ENCODE results near the gene PLCB2.

PLCB2 gene

GRCh38 chr15:40309344-40309862 is 1.7 kb upstream of the PLCB2 start:
- no peak for DNase-seq (ENCODE audit: low read depth)
- TF ChIP-seq CTCF (conservative IDR thresholded peaks at IDR 0.05; ENCODE audit: low read depth, low read length) = no peak
- no peak overlapping the region for H3K4me3 ChIP-seq (ENCODE audit: low read length)

- H3K4me3 ChIP-seq (ENCODE audit: low read length) = no peak overlapping the region
- TF ChIP-seq CTCF (conservative IDR thresholded peaks at IDR 0.05; ENCODE audit: low read depth, low read length) = no peak
- DNase-seq (ENCODE audit: low read depth) = no peak
Measured at GRCh38 chr15:40306908-40307307, 827 bp downstream of the PLCB2 start.

GRCh38 chr15:40306371-40306770 is 1.4 kb downstream of the PLCB2 start:
- no peak for DNase-seq (ENCODE audit: low read depth)
- TF ChIP-seq CTCF (conservative IDR thresholded peaks at IDR 0.05; ENCODE audit: low read depth, low read length) = no peak
- no peak overlapping the region for H3K4me3 ChIP-seq (ENCODE audit: low read length)

- no peak for TF ChIP-seq CTCF (conservative IDR thresholded peaks at IDR 0.05; ENCODE audit: low read depth, low read length)
- H3K4me3 ChIP-seq (ENCODE audit: low read length) = no peak overlapping the region
- no peak for DNase-seq (ENCODE audit: low read depth)
Measured at GRCh38 chr15:40305281-40305680, 2.5 kb downstream of the PLCB2 start.

GRCh38 chr15:40303576-40303975 is 4.2 kb downstream of the PLCB2 start:
- no peak for TF ChIP-seq CTCF (conservative IDR thresholded peaks at IDR 0.05; ENCODE audit: low read depth, low read length)
- DNase-seq (ENCODE audit: low read depth) = no peak

GRCh38 chr15:40302981-40303380 is 4.8 kb downstream of the PLCB2 start:
- TF ChIP-seq CTCF (conservative IDR thresholded peaks at IDR 0.05; ENCODE audit: low read depth, low read length) = no peak
- H3K4me3 ChIP-seq (ENCODE audit: low read length) = no peak overlapping the region
- DNase-seq (ENCODE audit: low read depth) = no peak

More at GRCh38 chr15:40303576-40303975, 4.2 kb downstream of the PLCB2 start:
- H3K4me3 ChIP-seq (ENCODE audit: low read length) = no peak overlapping the region

GRCh38 chr15:40302288-40302886 is 5.3 kb downstream of the PLCB2 start:
- DNase-seq (ENCODE audit: low read depth) = no peak
- TF ChIP-seq CTCF (conservative IDR thresholded peaks at IDR 0.05; ENCODE audit: low read depth, low read length) = no peak
- no peak overlapping the region for H3K4me3 ChIP-seq (ENCODE audit: low read length)
